Hypothalamus (tissue), 51 donors: ENCODE measurements around the gene TFDP1.
"Not testable (repeated sequence)": the region's sequence is repeated elsewhere in the genome, so short reads cannot be mapped to it uniquely, and the experiment has no call there.

Experiments used
- DNase-seq, 51 donors: peaks; one replicate each; lab custom pipeline; 2025; lab: John Stamatoyannopoulos, UW

The TFDP1 gene

DNA sequence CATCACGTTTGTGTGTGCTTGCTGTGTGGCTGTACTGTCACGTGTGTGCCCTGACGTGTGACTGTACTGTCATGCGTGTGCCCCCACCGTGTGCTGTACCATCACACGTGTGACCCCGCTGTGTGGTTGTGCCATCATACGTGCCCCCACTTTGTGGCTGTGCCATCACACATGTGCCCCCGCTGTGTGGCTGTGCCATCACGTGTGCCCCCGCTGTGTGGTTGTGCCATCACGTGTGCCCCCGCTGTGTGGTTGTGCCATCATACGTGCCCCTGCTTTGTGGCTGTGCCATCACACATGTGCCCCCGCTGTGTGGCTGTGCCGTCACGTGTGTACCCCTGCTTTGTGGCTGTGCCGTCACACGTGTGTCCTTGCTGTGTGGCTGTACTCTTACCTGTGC lies 25.7 kb downstream of the TFDP1 start:
- DNase-seq = no peak

GRCh38 chr13:113611996-113612395 lies 27.4 kb downstream of the TFDP1 start:
- no peak for DNase-seq

DNA sequence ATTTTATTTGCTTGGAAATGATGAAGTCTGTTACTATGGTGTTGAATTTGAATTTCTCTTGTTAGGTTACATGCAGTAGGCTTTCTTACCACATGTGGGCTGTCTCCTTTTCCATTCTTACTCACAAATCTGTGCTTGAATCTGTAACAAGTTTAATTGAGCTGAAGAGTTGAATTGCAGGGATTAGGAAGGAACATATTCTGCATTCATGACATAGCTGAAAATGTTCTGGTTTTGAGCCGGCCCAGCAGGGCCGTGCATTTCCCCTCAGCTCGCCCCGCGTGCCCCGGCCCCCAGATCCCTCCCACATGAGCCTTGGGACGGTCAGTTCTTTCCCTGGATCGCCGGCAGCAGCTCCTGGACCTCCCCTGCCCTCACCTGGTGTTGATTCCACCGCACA lies 28.1 kb downstream of the TFDP1 start:
- no peak for DNase-seq

DNA sequence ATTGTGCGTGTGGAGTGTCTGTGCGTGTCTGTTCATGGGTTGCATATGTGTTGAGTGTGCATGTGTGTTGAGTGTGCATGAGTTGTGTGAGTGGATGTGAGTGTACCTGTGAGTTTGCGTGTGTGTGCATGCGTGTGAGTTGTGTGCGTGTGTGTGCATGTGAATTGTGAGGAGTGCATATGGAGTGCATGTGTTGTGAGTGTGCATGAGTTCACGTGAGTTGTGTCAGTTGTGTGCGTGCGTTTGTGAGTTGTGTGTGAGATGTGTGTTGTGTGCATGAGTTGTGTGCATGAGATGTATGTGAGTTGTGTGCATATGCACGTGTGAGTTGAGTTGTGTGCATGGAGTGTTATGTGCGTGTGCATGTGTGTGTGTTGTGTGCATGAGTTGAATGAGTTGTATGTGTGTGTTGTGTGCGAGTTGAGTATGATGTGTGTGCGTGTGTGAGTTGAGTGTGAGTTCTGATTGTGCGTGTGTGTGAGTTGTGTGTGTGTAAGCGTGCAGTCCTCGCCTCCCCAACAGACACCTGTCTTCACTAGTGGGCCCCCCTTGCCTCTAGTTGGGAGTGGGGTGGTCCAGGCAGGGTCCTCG lies 29.3 kb downstream of the TFDP1 start:
- DNase-seq = no peak

GRCh38 chr13:113616281-113616906 lies 31.8 kb downstream of the TFDP1 start:
- DNase-seq = no peak

- DNase-seq = no peak
Observed at GRCh38 chr13:113616991-113617749, 32.6 kb downstream of the TFDP1 start.

- DNase-seq = no peak
Observed at GRCh38 chr13:113617961-113618360, 33.4 kb downstream of the TFDP1 start.

DNA sequence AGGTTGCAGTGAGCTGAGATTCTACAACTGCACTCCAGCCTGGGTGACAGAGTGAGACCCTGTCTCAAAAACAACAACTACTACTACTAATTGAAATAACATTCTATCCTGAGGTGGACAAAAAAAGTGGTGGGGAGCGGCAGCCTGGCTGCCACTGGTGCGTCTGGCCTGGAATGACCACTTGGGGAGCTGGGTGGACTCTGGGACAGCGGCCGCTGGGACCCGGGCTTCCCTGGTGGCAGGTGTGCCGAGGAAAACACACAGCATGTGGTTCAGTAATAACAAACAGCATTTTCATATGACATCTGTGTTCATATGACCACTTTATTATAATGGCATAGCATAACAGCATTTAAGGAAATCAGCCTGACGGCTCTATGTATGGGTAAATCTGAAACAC lies 33.9 kb downstream of the TFDP1 start:
- no peak for DNase-seq

GRCh38 chr13:113620036-113620796 lies 35.7 kb downstream of the TFDP1 start:
- DNase-seq = no peak

GRCh38 chr13:113621046-113621445 lies 36.5 kb downstream of the TFDP1 start:
- DNase-seq = no peak

GRCh38 chr13:113621498-113621897 lies 36.9 kb downstream of the TFDP1 start:
- DNase-seq = peak in 5 of 51 donors; percentile 7 to 18 (median 15)

- not testable (repeated sequence) for DNase-seq
Observed at GRCh38 chr13:113621986-113622550, 37.5 kb downstream of the TFDP1 start.

DNA sequence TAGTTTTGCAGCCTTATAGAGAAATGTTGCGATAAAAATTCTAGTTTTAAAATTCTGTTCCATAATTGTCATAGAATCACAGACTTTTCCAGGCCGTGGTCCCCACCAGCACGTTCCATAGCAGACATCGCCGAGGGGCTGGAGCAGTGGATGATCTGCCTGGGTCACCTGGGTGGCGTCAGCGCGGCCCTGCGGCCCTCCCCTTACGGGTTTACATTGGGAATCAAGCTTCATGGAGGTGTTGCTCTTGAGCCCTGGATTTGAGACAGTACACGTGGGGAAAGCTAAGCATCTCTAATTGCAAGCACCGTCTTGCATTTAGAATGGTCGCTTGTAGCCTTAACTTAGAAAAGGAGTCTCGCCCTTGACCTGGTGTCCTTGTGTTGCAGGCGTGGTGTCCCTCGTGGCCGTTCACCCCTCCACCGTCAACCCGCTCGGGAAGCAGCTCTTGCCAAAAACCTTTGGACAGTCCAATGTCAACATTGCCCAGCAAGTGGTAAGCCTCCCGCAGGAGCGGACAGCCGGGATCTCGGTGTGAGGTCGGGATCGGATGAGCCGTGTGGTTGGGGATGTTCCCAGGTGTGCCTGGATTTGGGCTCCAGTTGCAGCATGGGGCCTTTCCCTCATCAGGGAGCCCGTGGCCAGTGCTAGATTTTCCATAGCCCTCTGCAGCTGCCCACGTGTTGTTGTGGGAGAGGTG lies 38.4 kb downstream of the TFDP1 start:
- no peak for DNase-seq

DNA sequence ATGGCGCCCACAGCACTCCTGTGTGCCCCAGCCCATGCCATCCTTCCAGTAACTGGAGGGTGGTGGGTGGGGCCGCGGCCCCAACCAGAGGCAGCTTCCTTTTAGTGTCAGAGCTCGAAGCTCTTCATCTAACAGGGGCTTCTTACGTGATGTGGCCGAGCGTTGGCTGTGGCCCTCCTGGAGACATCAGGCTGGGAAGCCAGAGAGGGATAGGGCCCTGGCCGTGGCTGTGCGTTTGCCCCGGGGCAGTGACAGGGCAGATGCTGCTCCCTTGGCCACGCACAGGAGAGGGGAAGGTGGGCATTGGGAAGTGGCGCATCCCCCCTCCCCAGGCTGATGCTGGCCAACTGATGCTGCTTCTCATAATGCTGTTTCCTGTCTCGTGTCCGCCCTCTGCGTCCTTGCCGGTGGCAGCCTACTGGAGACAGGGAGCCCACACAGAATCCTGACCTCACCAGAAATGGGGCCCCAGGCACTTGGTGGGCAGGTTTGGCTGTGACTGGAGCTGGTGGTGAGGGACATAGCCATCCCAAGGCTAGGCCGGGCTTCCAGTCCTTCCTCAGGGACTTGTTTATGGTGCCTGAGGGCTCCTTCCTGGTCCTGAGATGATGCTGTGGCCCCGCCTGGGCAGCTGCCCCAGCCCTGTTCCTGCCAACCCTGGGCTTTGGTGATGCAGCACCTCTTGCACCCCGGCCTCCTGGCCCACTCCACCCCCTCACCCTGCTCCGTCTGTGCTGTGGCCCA lies 39.1 kb downstream of the TFDP1 start:
- no peak for DNase-seq

- DNase-seq = no peak
Observed at GRCh38 chr13:113624235-113624587, 39.7 kb downstream of the TFDP1 start.

DNA sequence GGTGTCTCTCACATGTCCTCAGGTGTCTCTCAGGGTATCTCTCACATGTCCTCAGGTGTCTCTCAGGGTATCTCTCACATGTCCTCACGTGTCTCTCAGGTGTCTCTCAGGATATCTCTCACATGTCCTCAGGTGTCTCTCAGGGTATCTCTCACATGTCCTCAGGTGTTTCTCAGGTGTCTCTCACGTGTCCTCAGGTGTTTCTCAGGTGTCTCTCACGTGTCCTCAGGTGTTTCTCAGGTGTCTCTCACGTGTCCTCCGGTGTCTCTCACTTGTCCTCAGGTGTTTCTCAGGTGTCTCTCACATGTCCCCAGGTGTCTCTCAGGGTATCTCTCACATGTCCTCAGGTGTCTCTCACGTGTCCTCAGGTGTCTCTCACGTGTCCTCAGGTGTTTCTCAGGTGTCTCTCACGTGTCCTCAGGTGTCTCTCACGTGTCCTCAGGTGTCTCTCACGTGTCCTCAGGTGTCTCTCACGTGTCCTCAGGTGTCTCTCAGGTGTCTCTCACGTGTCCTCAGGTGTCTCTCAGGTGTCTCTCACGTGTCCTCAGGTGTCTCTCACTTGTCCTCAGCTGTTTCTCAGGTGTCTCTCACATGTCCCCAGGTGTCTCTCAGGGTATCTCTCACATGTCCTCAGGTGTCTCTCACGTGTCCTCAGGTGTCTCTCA lies 40.2 kb downstream of the TFDP1 start:
- not testable (repeated sequence) for DNase-seq

DNA sequence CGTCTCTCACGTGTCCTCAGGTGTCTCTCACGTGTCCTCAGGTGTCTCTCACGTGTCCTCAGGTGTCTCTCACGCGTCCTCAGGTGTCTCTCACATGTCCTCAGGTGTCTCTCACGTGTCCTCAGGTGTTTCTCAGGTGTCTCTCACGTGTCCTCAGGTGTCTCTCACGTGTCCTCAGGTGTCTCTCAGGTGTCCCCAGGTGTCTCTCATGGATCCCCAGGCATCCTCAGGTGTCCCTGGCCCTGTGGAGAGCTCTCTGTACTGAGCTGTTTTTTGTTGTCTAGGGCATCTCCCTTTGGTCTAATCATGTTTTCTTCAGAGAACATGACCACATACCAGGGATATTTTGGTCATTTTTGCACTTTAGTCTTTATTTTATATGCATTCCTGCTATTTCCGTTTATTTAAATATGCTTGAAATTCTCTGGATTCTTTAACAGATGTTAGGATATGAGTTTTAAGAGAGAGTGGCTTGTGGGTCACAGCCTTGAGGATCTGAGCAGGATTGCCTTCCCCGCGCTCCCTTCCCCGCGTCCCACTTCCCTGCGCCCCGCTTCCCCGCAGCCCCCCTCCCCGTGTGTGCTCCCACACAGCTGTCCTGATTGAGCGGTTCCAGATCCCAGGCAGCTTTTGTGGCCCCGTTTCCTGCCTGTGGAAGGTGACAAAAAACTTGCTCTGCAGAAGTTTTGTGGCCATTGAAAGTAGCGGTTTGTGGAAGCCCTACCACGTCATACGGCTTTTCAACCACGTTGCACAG lies 41.6 kb downstream of the TFDP1 start:
- no peak for DNase-seq

DNA sequence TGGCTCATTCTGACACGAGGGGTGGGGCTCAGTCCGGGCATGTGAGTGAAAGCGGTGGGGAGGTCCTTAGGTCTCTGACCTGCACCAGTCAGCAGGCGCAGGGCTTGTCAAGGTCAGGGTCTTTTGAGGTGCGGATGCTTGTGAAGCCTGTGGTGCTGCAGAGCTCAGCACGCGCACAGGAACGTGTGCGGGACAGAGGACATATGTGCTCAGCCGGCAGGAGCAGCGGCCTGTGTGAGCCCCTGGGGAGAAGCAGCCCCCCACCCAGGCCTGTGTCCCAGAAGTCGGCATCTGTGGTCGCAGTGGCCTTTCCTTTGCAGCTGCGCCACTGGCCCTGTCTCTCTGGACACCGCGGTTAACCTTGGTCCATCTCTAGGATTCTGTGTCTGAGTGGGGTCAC lies 42.6 kb downstream of the TFDP1 start:
- DNase-seq = no peak
